Bronchial epithelial cell (primary cell): Measurements from ENCODE around the gene PTPN7. TPM values are rescaled to one million over a fixed set of nuclear protein-coding genes. Genes with fewer than 3 reads are reported as not detected.
"Not testable (repeated sequence)": the region's sequence is repeated elsewhere in the genome, so short reads cannot be mapped to it uniquely, and the experiment has no call there.

ENCODE experiments used
- DNase-seq: peaks from one replicate; pipeline ENCODE4 v3.0.0-alpha.2; 2010; ENCODE audit warnings: low read depth
- FAIRE-seq: peaks from 2 replicates; lab custom pipeline; 2011; peaks lifted over from hg19 to GRCh38; lab: Jason Lieb, UNC
- H3K27me3 ChIP-seq: 2 replicates; pipeline ENCODE4 v1.5.1; 2011; ENCODE audit warnings: low read length; ENCODE audit not compliant: control insufficient read depth, insufficient read depth
- H3K36me3 ChIP-seq: 2 replicates; pipeline ENCODE4 v1.5.1; 2011; ENCODE audit warnings: low read length; ENCODE audit not compliant: control insufficient read depth, insufficient read depth
- H3K4me3 ChIP-seq: 2 replicates; pipeline ENCODE4 v1.5.1; 2011; ENCODE audit warnings: mild to moderate bottlenecking, low read depth, low read length, control low read depth
- total RNA-seq: library from RNA; depleted of rRNA; stranded (reverse); fragments of >200 nt; gene quantifications from 2 replicates; pipeline ENCODE4 v1.2.1, GENCODE V29; 2014
- TF ChIP-seq, protein P1 (sequence below): IDR thresholded peaks from 2 replicates; pipeline ENCODE4 v1.5.1; 2011; ENCODE audit warnings: mild to moderate bottlenecking, moderate library complexity, low read length, control low read depth, inconsistent platforms; ENCODE audit not compliant: insufficient read depth, severe bottlenecking

Gene PTPN7
- total RNA-seq, 1 donor from 2014 or later, result not detected

DNA sequence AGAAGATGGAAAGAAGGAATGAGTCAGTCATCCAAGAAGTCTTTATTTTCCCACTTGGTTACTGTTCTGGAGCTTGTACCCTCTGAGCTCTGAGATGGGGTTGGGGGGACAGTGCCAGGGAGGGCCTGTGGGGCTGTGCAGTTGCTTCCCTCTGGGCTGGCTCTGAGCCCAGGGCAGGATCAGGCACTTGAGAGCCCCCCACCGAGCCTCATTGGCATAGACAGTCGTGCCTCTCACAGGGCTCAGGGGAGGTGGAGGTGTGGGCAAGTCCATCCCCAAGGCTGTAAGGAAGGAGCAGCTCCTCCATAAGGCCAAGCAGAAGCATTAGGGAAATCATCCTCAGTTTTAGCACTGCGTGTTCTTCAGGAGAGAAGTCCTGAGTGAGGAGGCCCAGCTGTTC, 13.4 kb downstream of the PTPN7 start:
- no peak for DNase-seq
- Histone ChIP-seq H3K4me3 (no peak overlapping the region), H3K36me3 (peaks cover 4% of the 10 kb centered on the region), H3K27me3 (no peaks in the 10 kb centered on the region)
- TF ChIP-seq, protein P1, sequence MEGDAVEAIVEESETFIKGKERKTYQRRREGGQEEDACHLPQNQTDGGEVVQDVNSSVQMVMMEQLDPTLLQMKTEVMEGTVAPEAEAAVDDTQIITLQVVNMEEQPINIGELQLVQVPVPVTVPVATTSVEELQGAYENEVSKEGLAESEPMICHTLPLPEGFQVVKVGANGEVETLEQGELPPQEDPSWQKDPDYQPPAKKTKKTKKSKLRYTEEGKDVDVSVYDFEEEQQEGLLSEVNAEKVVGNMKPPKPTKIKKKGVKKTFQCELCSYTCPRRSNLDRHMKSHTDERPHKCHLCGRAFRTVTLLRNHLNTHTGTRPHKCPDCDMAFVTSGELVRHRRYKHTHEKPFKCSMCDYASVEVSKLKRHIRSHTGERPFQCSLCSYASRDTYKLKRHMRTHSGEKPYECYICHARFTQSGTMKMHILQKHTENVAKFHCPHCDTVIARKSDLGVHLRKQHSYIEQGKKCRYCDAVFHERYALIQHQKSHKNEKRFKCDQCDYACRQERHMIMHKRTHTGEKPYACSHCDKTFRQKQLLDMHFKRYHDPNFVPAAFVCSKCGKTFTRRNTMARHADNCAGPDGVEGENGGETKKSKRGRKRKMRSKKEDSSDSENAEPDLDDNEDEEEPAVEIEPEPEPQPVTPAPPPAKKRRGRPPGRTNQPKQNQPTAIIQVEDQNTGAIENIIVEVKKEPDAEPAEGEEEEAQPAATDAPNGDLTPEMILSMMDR, result no peak
- no peak for FAIRE-seq

DNA sequence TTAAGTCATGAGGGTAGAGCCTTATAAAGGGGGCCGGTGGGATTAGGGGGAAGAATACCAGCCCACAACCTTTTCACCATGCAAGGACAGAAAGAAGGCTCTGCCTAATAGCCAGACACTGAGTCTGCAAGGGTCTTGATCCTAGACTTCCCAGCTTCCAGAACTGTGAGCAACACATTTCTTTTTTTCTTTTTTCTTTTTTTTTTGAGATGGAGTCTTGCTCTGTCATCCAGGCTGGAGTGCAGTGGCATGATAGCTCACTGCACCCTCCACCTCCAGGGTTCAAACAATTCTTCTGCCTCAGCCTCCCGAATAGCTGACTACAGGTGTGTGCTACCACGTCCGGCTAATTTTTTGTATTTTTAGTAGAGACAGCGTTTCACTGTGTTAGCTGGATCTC, 14.1 kb downstream of the PTPN7 start:
- FAIRE-seq (no peak), DNase-seq (no peak)
- Histone ChIP-seq H3K36me3 (peaks cover 4% of the 10 kb centered on the region), H3K4me3 (no peak overlapping the region), H3K27me3 (no peaks in the 10 kb centered on the region)
- TF ChIP-seq, protein P1, result no peak

DNA sequence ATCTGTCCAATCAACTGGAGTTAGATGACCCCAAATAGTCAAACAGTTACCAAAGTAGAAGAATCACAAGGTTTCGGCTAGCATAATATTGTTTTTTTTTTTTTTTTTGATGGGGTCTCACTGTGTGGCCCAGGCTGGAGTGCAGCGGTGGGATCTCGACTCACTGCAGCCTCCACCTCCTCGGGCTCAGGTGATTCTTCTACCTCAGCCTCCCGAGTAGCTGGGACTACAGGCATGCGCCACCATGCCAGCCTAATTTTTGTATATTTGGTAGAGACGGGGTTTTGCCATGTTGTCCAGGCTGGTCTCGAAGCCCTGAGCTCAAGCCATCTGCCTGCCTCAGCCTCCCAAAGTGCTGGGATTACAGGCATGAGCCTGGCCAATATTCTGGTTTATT, 14.7 kb downstream of the PTPN7 start:
- not testable (repeated sequence) for FAIRE-seq, H3K4me3 ChIP-seq, DNase-seq, H3K36me3 ChIP-seq, H3K27me3 ChIP-seq

DNA sequence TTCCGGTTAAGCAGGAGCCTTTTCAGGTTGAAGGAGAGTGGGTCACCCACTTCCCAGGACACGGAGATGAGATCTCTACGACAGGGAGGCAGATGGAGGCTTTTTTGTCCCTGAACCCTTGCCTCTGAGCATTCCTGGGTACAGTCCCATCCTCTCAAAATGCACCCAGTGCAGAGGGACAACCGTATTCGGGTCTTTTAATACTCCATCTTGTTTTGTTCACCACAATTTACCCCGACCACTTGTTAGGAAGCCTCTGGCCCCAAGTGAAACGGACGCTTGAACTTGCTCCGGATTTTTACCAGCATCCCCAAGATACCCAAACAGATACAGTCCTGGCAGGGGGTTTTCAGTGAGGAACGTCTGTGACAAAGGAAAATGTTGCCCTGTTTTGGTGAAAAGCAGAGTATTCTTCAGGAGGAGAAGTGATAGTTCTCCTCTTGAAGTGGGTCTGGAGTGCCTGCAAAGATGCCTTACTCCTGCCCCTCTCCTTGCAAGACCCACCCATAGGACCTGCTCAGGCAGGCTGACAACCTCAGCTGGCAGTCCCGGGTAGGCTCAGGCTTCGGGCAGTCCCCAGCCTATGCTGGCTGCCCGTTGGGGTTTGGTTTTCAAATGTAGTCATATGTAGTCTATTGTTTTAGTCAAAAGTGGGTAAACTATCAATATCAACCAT, 15.2 kb downstream of the PTPN7 start:
- no peaks in the 10 kb centered on the region for H3K27me3 ChIP-seq
- TF ChIP-seq, protein P1, result no peak
- peaks cover 5% of the 10 kb centered on the region for H3K36me3 ChIP-seq
- FAIRE-seq, result no peak
- peak overlapping the region; percentile 79 for H3K4me3 ChIP-seq
- DNase-seq, result peak; percentile 44

DNA sequence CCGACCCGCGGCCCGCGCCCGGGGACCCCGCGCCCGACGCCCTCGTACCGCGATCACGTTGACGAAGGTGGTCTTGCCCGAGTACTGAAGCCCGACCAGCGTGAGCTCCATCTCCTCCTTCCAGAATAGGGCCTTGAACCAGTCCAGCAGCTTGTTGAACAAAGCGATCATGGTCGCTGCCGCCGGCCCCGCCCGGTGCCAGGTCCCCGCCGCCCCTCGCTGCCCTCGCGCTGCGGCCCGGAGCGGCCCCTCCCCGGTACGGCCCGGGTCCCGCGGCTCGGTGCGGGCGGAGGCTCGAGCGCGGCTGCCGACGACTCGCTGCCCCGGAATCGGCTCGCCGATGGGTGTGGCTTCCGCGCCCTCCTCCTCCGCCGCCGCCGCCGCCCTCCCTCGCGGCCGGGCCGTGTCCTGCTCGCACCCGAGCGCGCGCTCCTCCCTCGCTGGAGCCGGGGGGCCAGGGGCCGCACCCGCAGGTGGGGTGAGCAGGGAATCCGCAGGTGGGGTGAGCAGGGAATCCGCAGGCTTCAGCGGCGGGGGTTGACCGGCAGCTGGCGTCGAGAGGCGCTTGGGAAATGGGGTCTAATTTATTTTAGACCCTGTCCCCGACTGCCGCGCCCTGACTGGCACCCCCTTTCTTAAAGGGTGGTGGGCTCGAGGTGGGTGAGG, 15.9 kb downstream of the PTPN7 start, which contains the start of gene ARL8A:
TSS of gene ARL8A (minus strand) at position 336 of the 666 bp plus-strand sequence. CDS start at position 171, 165 bp downstream.
- no peak for FAIRE-seq
- TF ChIP-seq, protein P1, result no peak
- peaks cover 5% of the 10 kb centered on the region for H3K36me3 ChIP-seq
- H3K27me3 ChIP-seq, result no peaks in the 10 kb centered on the region
- H3K4me3 ChIP-seq, result peak within 1 kb of the TSS; percentile 79
- no peak for DNase-seq

DNA sequence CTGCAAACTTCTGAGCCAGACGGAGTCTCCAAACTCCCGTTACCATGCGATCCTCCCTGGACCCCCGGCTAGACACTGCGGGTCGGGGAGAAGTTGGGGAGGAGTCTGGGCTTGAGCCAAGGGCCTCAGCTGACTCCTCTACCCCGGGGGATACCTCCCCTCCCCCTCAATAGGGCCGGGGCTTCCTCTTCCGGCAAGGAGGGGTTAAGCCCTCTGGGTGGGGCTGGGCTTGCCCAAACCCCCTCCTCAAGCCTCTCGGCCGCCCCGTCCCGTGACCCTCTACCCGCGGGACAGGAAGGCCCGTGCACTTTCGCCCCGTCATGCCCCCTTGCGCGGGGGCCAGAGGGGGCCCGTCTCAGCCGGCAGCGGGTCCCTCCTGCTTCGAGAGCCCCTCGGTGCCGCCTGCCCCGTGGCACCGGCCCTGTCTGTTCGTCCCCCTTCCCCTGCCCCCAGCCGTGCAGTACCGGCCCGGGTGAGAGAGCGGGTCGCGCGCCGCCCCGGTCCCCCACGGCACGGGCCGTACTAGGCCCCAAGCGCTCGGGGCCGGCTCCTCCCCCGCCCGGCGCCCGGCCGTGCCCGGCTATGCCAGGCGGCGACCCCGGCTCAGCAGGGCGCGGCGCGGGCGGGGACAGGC, 16.5 kb downstream of the PTPN7 start:
- DNase-seq, result no peak
- peak overlapping the region; percentile 79 for H3K4me3 ChIP-seq
- TF ChIP-seq, protein P1, result no peak
- FAIRE-seq, result no peak
- no peaks in the 10 kb centered on the region for H3K27me3 ChIP-seq
- H3K36me3 ChIP-seq, result peaks cover 5% of the 10 kb centered on the region
